GM18499 (cell line): ENCODE data around the gene PLAU.
"Not testable (repeated sequence)": the region's sequence is repeated elsewhere in the genome, so short reads cannot be mapped to it uniquely, and the experiment has no call there.

Experiments used
- ATAC-seq: cut with Tn5 transposase; IDR thresholded peaks from one replicate; pipeline ENCODE4 v1.9.1; 2021; ENCODE audit warnings: moderate number of reproducible peaks; ENCODE audit not compliant: insufficient read depth, unreplicated experiment

The PLAU gene

DNA sequence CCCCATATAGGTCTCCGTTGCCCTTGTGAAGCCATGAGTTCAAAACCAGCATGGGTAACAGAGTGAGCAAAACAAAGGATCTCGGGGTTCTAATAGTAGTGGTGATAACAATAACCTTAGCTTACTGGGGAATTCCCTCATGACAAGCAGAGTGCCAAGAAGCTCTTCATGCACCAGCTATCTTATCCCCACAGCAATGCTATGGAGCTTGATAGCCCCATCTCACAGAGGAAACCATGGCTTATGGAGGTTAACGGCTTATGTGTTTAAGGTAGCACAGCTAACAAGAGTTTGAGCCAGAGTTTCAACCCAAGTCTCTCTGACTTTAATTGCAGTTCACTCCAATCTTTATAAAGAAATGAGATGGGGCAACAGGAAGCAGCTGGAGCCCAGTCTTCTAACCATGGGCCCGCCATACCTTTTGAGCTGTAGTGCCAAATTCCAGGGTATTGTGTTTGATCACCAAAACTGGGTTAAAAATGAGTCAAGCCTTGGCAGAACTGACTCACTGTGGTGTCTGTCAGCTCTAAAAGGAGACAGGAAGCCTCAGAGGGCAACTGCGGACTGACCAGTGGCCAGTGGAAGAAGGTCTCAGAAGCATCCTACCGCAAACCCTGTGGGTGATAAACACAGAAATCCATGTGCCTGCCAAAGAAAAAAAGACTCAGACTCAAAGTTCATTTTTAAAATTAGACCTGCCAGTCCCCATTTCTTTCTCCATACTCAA is 16.5 kb upstream of the PLAU start:
- ATAC-seq, result no peak

DNA sequence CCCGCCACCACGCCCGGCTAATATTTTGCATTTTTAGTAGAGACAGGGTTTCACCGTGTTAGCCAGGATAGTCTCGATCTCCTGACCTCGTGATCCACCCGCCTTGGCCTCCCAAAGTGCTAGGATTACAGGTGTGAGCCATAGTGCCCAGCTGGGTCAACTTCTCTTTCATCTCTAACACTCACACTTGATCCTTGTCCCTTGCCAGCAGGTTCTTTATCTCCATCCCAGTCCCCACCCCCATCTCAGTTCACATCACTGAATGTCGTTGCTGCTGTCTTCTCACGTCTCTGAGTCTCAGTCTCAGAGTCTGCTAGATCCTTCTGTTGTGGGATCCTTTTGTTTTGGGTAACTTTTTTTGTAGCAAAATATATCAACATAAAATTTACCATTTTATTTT is 15.6 kb upstream of the PLAU start:
- ATAC-seq, result not testable (repeated sequence)

DNA sequence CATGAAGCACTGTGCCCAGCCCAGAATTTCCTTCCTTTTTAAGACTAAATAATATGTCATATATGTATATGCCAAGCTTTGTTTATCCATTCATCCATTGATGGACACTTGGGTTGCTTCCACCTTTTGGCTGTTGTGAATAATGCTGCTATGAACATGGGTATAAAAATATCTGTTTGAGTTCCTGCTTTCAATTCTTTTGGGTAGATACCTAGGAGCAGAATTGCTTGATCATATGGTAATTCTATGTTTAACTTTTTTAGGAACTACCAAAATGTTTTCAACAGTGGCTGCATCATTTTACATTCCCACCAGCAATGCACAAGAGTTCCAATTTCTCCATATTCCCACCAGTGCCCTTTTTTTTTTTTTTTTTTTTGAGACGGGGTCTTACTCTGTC is 13.2 kb upstream of the PLAU start:
- no peak for ATAC-seq

DNA sequence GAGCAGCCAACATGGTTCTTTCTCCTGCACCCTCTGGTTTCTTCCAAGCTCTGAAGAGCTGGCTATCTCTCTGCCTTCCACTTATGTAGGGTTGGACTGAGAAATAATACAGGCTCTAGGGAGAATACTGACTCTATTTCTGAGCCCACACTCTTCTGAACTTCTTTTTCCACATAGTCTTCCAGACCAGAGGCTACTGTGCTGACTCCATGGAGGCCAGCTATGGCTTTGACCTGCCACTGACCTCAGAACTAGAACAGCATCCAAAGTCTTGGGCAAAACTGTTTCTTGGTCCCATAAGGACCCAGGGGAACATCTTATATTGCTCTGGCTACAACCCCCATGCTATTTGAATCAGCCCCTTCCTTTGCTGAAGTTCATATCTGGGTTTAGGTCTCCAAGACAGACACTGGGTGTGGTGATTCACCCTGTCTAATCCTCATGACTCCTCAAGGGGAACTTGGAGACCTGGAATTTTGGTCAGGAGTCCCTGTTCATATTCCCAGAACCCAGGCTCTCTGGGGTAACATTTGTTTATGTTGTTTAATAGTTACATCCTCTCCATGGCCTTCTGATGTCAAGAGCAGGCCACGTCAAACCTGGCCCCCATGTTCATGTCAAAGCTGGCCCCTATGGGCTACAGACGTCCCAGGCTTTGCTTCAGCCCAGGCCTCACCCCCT is 12.1 kb upstream of the PLAU start:
- no peak for ATAC-seq

DNA sequence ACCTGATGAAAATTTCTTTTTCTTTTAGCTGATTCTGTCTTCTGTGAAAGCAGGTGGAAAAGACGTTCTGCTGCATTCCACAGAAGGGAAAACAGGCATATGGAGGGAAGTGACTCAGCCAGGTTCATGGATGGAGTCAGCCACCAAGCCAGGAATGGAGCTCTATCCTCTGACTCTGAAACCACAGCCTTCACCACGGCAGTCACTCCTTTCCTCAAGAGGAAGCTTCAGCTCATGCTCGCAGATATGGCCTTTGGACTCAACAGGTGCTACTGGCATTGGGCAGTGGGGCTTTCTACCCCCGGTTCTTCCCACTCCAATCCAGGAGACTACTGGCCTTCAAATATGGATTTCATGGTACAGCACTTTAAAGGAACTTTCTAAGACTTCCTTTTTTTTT is 11.5 kb upstream of the PLAU start:
- no peak for ATAC-seq

DNA sequence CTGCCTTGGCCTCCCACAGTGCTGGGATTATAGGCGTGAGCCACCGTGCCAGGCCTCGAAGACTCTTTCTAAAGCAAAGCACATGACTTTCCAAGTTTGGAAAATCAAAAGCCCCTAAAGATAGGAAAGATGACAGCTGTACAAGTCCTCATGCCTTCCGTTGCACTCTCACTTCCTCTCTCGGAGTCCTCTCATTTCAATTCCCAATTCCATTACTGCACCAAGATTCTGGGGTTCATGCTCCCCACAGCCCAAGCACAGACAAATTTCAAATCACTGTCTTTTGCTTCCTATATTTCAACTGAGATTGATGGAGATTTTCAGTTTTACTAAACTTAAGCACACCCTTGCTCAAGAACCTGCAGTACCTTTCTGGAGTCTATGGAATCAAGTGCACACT is 10.9 kb upstream of the PLAU start:
- ATAC-seq, result no peak

DNA sequence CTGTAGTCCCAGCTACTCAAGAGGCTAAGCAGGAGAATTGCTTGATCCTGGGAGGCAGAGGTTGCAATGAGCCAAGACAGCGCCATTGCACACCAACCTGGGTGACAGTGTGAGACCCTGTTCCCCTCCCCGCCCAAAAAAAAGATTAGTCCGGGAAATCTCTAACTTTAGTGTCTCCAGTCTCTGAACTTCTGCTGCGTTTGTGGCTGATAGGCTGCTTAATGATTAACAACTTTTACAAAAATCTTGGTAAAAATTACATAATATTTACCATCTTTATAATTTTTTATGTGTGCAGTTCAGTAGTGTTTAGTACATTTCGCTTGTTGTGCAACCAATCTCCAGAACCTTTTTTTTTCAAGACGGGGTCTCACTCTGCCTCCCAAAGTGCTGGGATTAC is 9.7 kb upstream of the PLAU start:
- ATAC-seq, result no peak

DNA sequence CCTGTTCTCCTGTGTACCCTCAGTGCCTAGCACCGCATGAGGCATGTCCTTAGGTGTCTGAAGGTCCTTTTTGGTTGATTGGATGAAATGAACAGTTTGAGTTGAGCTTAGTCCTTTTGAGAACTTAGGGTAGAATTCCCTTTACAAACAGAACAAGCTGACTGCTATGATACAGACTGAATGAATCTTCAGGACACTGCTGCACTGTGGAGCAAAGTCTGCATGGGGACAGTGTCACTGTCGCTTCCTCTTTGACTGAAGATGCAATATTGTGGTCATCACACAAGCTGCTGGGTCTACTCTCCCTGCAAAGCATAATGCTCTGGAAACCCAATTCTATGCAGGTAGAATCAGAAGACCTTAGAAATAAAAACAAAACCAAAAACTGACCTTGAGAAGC is 8.6 kb upstream of the PLAU start:
- no peak for ATAC-seq

DNA sequence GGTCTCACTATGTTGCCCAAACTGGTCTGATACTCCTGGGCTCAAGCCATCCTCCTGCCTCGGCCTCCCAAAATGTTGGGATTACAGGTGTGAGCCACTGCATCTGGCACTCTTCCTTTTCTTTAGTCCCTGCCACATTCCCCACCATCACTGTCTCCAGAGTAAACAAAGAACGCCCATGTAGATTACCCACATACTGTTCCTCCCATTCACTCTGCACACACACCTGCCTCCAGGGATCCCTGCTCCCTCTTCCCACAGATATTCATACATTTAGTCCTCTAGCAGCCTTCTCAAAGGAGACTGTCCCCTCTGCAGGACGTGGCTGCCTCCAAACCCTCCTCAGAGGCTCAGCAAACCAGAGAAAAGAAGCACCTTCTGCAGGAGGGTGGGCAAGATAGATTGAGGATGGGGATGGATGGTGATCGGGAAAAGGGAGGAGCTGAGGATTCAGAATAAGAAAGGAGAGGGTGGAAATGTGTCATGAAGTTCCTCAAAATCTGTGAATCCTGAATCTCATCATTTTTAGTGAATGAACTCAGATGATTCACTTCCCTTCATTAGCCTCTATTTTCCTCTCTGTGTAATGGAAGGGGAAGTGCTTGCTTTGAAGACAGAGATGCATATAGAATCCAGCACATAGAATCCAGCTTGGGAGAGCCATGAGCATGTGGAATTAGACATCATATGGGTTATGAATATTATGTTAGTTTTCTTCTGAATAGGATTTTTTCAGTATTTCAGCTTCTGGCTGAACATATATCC is 5.5 kb upstream of the PLAU start:
- ATAC-seq, result no peak

DNA sequence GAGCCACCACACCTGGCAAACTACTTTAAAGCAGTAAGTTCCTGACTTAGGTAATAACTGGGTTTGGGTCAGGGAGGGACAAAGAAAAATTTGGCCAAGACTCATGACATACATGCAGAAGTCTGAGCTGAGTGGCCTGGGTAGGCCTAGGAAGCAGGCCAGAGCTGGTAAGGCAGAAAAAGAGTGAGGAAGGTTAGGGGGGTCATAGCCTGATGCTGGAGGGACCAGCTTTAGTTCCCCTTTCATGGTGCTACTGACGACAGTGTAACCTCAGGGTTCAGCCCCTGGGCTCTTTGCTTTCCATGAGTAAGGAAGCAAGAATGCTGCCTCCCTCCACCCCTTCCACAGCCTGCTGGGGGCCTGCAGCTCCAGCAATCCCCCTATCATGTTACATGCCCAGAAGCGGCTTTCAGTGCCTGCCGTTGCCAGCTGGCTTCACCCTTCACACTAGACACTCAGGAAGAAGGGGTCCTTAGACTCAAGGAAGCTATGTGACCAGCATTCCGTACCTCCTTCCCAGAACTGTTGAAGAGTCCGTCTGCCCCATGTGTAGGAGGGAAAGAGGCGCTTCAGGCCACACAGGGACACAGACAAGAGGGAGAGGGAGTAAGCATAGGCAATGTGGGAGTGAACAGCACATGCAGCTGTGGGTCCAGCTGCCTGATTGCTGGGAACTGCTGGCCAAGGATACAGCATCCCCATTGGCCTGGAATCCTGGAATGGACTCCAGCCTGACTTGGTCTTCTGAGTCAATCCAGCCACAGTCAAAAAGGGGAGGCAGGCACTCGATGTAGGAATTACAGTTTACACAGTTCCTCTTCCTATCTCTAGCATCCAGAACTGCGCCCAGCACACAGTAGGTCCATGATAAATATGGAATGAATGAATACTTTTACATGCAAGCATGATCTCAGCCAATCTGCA is 4.1 kb upstream of the PLAU start:
- no peak for ATAC-seq

DNA sequence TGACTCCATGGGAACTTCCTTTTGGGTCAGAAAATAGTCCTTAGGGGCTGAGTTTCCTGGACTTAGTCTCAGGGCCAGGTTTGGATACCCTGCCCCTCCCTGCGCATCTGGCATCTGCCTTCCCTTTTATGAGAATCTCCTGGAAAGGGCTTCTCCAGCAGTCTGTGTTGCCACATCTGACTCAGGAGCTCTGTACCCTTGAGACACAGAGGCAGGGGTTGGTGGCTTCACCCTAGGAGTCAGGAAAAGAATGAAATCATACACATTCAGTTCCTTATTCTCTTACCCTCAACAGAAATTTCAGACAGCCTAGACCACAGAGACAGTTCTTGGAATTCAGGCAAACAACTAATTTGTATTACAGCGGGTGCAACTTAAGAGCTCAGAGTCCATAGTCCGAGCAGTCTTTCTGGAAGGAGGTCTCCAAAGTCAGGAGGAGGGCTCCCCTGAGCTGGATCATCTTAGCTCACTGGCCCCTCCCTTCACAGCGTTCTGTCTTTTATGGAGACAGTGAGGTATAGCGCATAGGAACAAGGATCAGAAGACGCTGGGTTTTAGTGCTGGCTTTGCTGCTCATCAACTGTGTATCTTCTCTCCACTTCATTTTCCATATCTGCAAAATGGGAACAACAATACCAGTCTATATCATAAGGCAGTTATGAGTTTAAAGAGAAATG is 3.0 kb upstream of the PLAU start:
- ATAC-seq, result no peak

DNA sequence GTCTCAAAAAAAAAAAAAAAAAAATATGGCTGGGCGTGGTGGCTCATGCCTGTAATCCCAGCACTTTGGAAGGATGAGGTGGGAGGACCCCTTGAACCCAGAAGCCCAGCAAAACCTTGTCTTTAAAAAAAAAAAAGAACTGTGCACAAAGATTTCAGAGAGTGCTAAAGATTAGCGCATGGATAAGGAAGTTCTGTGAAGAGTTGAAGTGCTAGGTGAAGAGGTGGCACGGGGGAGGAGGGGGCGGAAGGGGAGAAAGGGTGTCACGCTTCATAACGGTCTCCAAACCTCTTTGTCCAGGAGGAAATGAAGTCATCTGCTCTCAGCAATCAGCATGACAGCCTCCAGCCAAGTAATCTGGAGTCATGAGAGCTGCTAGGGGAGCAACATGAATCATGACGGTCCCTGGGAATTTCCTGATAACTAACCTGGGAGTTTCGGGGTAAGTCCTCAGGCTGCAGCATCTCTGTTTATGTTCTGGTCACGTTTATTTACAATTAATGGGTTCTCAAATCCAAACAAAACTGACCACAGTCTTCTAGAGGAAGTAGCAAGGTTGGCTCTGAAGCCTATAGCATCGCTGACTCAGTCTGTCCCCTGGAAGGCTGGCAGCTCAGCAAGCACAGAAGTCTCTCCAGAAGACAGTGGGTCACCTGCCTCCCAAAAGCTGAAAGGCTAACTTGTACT is 1.9 kb upstream of the PLAU start:
- ATAC-seq, result peak; percentile 35

DNA sequence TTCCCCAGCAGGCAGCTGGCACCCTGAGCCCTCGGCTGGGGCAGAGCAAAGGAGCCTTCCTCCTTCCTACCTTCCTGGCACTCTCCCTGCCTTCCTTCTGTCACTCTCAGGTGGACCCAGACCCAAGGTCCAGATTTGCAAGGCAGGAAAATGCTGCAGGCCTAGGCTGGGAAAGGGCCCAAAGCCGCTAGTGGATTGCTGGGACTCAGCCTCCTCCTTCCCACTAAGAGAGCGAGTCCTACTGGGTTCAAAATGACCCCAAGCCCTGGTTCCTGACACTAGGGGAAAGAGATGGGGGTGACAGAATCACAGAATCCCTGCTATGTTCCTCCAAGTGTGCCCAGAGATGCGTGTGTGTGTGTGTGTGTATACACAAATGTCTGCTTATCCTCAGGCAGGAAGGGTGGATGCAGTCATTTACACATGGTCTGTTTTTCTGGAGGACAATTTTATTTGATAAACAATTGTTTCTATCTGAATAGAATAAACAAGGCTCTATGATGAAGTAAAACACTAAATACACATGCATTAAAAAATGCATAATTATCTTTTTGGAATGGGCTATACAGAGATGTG is 1.3 kb upstream of the PLAU start:
- ATAC-seq, result no peak

DNA sequence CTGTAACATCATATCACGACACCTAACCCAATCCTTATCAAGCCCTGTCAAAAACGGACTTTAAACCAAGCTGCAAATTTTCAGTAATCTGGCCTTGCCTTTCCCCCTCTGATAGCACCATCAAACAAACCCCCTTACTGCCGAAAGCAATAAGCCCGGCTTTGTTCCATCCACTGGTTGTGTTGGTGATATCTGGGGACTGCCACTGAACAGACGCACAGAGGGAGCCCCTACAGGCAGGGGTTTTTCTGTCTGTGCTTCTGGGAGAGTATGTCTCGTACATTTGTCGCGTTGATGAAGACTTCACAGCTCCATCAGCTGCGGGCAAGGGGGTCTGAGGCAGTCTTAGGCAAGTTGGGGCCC is 550 bp upstream of the PLAU start:
- ATAC-seq, result no peak

DNA sequence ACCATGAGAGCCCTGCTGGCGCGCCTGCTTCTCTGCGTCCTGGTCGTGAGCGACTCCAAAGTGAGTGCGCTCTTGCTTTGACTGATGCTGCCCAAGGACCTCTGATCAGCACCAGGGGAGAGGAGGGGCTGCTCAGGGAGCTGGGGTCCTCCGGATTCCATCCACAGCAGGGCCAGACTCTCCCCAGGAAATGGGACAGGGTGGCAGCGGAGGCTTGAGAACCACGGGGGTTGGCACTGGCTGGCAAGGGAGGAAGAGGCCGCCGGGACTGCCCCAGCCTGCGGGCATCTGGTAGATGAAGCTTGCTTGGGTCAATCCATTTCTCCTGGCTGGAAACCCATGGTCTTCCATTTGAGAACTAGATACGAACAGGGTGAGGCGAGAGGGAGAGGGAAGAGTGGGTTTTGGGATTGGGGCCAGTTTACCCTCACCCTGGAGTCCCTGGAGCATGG is 647 bp downstream of the PLAU start:
- no peak for ATAC-seq

DNA sequence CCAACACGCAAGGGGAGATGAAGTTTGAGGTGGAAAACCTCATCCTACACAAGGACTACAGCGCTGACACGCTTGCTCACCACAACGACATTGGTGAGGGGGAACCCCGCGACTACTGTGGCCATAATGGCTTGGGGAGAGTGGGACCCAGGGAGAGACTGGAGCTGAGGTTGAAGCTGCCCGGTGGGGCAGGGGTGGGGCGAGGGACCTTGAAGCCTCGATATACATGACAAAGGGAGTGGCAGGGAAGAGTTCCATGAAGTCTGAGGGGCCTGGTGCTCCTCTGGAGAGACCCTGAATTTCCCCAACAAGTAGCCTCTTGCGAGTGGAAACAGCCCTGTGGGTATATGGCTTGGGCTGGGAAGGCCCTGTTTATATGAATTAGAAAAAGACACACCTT is 3.1 kb downstream of the PLAU start:
- ATAC-seq, result no peak

DNA sequence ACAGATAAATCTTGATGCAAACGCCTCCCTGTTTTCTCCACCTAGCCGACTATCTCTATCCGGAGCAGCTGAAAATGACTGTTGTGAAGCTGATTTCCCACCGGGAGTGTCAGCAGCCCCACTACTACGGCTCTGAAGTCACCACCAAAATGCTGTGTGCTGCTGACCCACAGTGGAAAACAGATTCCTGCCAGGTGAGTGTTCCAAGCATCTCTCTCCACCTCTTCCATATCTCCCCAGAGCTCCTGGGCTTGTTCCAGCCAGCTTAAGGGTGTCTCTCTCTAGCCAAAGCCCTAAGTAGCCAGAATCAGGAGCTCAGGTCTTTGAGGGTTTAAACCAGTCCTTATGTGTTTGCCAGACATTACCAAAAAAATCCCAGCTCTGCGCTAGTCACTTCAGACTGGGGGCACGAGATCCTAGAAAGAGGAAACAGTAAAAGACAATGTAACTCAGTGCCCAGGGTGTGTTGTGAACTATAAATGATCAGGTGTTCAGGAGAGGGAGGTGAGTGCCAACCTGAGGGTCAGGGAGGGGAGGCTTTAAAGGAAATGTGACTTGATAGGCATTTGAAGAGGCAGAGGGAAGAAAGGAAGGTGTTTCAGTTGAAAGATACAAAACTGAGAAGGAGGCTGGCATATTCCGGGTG is 4.4 kb downstream of the PLAU start:
- ATAC-seq, result no peak

DNA sequence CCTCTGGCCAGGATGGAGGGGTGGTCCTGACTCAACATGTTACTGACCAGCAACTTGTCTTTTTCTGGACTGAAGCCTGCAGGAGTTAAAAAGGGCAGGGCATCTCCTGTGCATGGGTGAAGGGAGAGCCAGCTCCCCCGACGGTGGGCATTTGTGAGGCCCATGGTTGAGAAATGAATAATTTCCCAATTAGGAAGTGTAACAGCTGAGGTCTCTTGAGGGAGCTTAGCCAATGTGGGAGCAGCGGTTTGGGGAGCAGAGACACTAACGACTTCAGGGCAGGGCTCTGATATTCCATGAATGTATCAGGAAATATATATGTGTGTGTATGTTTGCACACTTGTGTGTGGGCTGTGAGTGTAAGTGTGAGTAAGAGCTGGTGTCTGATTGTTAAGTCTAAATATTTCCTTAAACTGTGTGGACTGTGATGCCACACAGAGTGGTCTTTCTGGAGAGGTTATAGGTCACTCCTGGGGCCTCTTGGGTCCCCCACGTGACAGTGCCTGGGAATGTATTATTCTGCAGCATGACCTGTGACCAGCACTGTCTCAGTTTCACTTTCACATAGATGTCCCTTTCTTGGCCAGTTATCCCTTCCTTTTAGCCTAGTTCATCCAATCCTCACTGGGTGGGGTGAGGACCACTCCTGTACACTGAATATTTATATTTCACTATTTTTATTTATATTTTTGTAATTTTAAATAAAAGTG is 6.0 kb downstream of the PLAU start:
- ATAC-seq, result no peak
